ENCODE data around the gene SDC1. TPM values are rescaled to one million over a fixed set of nuclear protein-coding genes. Genes with fewer than 3 reads are reported as not detected.
"Not testable (repeated sequence)": the region's sequence is repeated elsewhere in the genome, so short reads cannot be mapped to it uniquely, and the experiment has no call there.

The SDC1 gene
- total RNA-seq, 4 donors from 2014 or later = 729 to 864 (median 835) TPM

DNA sequence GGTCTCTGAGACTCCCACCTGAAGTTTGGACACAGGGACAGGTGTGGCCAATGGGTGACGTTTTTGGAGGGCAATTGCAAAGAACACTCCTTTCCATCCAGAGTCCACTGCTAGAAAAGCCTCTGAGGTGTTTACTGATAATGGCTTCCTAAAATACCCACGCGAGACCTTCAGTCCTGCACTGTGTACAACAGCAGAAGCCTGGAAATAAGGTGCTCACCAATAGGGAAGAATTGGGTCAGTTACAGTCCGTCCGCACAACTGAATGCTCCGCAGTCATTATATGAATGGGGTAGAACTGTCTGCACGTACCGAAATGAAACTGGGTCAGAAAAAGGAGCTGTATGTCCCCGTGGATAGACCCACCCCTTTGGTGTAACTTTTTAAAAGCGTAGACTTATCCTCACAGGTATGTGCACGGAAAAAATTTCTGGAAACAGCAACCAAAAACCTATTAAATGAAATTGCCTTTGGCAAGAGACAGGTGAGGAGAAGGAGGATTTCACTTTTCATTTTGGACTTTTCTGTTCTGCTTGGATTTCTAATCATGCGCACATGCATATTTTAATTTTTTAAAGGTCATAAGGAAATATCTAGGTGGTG lies 29.4 kb downstream of the SDC1 start:
- no peak for TF ChIP-seq POLR2A (IDR thresholded peaks at IDR 0.05)
- TF ChIP-seq, protein P1, sequence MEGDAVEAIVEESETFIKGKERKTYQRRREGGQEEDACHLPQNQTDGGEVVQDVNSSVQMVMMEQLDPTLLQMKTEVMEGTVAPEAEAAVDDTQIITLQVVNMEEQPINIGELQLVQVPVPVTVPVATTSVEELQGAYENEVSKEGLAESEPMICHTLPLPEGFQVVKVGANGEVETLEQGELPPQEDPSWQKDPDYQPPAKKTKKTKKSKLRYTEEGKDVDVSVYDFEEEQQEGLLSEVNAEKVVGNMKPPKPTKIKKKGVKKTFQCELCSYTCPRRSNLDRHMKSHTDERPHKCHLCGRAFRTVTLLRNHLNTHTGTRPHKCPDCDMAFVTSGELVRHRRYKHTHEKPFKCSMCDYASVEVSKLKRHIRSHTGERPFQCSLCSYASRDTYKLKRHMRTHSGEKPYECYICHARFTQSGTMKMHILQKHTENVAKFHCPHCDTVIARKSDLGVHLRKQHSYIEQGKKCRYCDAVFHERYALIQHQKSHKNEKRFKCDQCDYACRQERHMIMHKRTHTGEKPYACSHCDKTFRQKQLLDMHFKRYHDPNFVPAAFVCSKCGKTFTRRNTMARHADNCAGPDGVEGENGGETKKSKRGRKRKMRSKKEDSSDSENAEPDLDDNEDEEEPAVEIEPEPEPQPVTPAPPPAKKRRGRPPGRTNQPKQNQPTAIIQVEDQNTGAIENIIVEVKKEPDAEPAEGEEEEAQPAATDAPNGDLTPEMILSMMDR (IDR thresholded peaks at IDR 0.05) = no peak
- 76 to 77% methylated on average over 12 of the region's 12 CpGs for WGBS, 2 donors
- DNase-seq (ENCODE audit: low spot score in 2 of 2) = no peak
- H3K4me3 ChIP-seq (ENCODE audit: low read depth, poor library complexity, severe bottlenecking) = no peak overlapping the region
- intact Hi-C loops (cut with DNase I; ENCODE audit: low total_unique reads) = no loop called here

DNA sequence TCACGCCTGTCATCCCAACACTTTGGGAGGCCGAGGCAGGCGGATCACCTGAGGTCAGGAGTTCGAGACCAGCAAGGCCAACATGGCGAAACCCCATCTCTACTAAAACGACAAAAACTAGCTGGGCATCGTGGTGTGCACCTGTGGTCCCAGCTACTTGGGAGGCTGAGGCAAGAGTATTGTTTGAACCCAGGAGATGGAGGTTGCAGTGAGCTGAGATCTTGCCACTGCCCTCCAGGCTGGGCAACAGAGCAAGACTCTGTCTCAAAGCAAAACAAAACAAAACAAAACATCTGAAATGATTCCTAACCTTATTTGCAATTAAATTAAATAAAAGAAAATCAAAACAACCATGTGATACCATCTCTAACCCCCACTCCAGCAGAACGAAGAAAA lies 29.9 kb downstream of the SDC1 start:
- DNase-seq (ENCODE audit: low spot score in 2 of 2); H3K4me3 ChIP-seq (ENCODE audit: low read depth, poor library complexity, severe bottlenecking); intact Hi-C loops (cut with DNase I; ENCODE audit: low total_unique reads): not testable (repeated sequence)
- WGBS, 2 donors = 85 to 94% methylated on average over 8 of the region's 8 CpGs

DNA sequence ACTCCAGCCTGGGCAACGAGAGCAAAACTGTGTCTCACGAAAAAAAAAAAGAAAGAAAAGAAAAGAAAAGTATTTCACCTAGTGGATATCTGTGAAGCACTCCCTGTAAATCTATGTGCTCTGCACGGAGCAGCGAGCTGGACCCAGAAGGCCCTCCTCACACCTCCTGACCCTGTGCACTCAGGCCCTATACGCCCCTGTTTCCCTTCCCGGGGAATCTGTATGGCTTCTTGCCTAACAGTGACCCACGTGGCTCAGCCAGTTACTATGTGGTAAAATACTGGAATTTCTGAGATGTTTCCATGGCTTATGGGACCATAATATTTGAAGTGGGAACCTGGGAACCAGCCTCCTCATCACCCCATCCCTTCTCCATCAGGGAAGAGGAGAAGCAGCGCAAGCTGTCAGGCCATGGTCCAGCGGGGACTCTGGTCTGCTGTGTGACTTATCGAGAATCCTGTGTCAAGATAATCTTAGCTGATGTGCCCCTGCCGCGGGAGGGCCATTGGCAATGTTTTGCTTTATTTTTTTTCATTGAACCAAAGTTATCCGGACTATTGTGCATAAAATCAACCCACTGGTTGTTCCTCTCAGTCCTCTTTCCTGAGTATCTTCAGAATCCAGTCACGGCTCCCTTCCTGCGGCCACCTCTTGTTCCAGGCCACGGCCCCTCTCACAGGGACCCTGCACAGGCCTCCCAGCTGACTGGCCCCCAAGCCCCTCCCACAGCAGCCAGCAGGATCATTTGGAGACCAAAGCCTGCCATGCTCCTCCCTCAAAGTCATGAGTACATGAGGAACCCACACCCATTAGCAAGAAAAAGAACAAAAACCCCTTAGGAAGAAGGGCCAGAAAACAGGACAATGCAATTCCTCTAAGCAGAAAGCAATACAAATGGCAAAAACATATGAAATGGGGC lies 30.6 kb downstream of the SDC1 start:
- intact Hi-C loops (cut with DNase I; ENCODE audit: low total_unique reads) = no loop called here
- no peak overlapping the region for H3K4me3 ChIP-seq (ENCODE audit: low read depth, poor library complexity, severe bottlenecking)
- TF ChIP-seq POLR2A (IDR thresholded peaks at IDR 0.05) = no peak
- TF ChIP-seq, protein P1 (IDR thresholded peaks at IDR 0.05) = no peak
- no peak for DNase-seq (ENCODE audit: low spot score in 2 of 2)
- 81 to 83% methylated on average over 16 of the region's 16 CpGs for WGBS, 2 donors

DNA sequence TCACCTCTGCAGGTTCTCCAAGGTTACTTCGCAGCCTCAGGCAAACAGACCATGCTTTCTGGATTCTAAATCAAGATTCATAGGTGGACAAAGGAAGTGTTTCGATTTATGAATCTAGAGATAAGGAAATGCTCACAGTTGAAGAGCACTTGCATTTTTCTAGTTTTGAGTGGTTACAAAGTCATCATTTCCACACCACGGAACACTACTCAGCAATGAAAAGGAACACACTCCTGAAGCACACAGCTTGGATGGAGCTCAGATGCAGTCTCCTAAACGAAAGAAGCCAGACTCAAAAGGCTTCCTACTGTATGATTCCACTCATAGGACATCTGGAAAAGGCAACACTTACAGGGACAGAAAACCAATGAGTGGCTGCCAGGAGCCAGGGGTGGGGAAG lies 31.7 kb downstream of the SDC1 start:
- no peak overlapping the region for H3K4me3 ChIP-seq (ENCODE audit: low read depth, poor library complexity, severe bottlenecking)
- intact Hi-C loops (cut with DNase I; ENCODE audit: low total_unique reads) = no loop called here
- 73 to 82% methylated on average over 4 of the region's 4 CpGs for WGBS, 2 donors
- TF ChIP-seq, protein P1 (IDR thresholded peaks at IDR 0.05) = no peak
- TF ChIP-seq POLR2A (IDR thresholded peaks at IDR 0.05) = no peak
- DNase-seq (ENCODE audit: low spot score in 2 of 2) = no peak

DNA sequence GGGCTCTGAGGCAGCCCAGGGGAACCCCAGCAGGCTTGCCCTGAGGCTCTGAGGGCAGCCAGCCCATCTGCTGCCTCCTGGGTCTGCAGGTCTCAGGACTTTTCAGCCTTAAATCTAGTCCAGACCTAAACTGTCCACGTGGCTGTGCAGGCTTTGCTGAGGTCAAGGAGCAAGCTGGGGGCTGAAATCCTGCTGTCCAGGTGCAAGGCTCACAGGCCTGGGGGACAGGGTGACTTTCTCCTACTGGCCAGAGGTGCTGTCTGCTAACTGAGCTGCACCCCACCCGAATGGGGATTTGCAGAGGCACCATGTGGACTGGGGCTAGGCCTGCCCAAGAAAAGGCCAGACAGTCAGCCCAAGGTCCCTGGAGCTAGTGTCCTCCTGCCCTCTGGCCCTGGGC lies 32.1 kb downstream of the SDC1 start:
- H3K4me3 ChIP-seq (ENCODE audit: low read depth, poor library complexity, severe bottlenecking) = no peak overlapping the region
- WGBS, 2 donors = 70 to 88% methylated on average over 1 to 2 of the region's 2 CpGs
- TF ChIP-seq, protein P1 (IDR thresholded peaks at IDR 0.05) = no peak
- no peak for TF ChIP-seq POLR2A (IDR thresholded peaks at IDR 0.05)
- intact Hi-C loops (cut with DNase I; ENCODE audit: low total_unique reads) = no loop called here
- no peak for DNase-seq (ENCODE audit: low spot score in 2 of 2)

DNA sequence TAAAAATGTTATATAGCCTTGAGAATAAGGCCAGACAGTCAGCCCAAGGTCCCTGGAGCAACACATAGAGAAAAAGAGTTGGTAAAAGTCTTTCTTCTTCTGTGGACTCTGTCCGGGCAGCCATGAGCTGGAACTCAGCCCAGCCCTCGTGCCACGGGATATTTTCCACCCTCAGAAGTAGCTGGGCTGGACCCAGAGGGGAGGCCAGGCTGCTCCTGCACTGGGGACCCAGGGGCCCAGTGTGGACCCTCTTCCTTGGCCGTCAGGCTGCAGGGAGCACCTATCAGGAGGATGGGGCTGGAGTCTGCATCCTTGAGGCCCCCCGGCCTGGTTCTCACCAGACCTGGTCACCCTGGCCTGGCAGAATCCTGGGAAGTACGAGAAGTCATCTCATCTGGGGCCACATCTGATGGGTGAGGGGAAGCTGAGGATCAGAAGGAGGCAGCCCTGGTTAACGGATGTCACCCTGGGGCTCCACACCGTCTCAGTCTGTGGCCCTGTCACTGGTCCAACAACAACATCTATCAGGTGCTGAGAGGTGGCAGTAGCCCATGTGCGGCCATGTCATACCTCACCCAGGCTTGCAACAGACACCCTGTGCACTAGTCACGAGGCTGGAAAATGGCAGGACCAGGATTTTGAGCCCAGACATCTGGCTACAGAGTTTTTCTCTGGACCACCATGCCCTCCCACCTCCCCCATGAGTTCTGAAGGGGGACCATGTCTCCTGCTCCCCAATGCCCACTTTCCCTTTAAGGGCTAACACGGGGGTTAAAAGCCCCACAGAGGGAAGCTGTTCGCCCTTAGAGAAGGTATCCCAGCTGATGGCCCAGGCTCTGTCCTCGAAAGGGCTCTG lies 33.0 kb downstream of the SDC1 start:
- H3K4me3 ChIP-seq (ENCODE audit: low read depth, poor library complexity, severe bottlenecking) = no peak overlapping the region
- no peak for TF ChIP-seq POLR2A (IDR thresholded peaks at IDR 0.05)
- TF ChIP-seq, protein P1 (IDR thresholded peaks at IDR 0.05) = no peak
- no peak for DNase-seq (ENCODE audit: low spot score in 2 of 2)
- WGBS, 2 donors = 68 to 77% methylated on average over 12 to 13 of the region's 13 CpGs
- intact Hi-C loops (cut with DNase I; ENCODE audit: low total_unique reads) = no loop called here
